Body of pancreas (tissue), 4 donors: ENCODE data around the gene GALNT12. TPM values are rescaled to one million over a fixed set of nuclear protein-coding genes. Genes with fewer than 3 reads are reported as not detected.

ENCODE experiments used
- ATAC-seq: fragments of 150-250 bp; one replicate; pipeline ENCODE4 v1.9.1; 2016
- DNase-seq, 4 donors: peaks; one replicate each; pipeline ENCODE4 v3.0.0-alpha.2; 2019
- H3K27ac ChIP-seq, 4 donors: fragments of 200-600 bp; sonication (generic); 1 replicate in 3 of 4; 2 replicates in 1 of 4; pipeline versions ENCODE4 v1.5.1 to v1.6.1; 2016 to 2019; ENCODE audit warnings: mild to moderate bottlenecking in 1 of 4, mixed read lengths in 1 of 4, moderate library complexity in 1 of 4
- H3K27me3 ChIP-seq, 2 donors: fragments of 200-600 bp; sonication (generic); one replicate each; pipeline ENCODE4 v1.6.0; 2016; ENCODE audit warnings: mild to moderate bottlenecking in 1 of 2
- H3K36me3 ChIP-seq, 2 donors: fragments of 200-600 bp; sonication (generic); replicated peaks in 1 of 2; 2 replicates each; pipeline ENCODE4 v1.5.1; 2016; ENCODE audit warnings: low read depth in 2 of 2; ENCODE audit not compliant: insufficient read depth in 1 of 2
- H3K4me1 ChIP-seq: fragments of 200-600 bp; sonication (generic); one replicate; pipeline ENCODE4 v1.6.0; 2016
- H3K4me3 ChIP-seq, 2 donors: fragments of 200-600 bp; sonication (generic); 1 replicate in 1 of 2; 2 replicates in 1 of 2; pipeline ENCODE4 v1.5.1; 2016 to 2019
- H3K9me3 ChIP-seq, 3 donors: fragments of 200-600 bp; sonication (generic); 1 replicate in 2 of 3; 2 replicates in 1 of 3; pipeline ENCODE4 v1.5.1; 2016
- POLR2A ChIP-seq, 3 donors: fragments of 450-650 bp; IDR thresholded peaks; one replicate each; pipeline ENCODE4 v1.6.1; 2016; ENCODE audit warnings: antibody characterized with exemption in 3 of 3, mild to moderate bottlenecking in 2 of 3
- WGBS, 2 donors: methylation state at CpG; one replicate each; pipeline ENCODE4 v1.1.5; 2017; 5-methylcytosine and 5-hydroxymethylcytosine counted together
- intact Hi-C: fragments of 100-400 bp; cut with DNase I; formaldehyde crosslinking; loops from one replicate; pipeline ENCODE4 v1.15.1; 2023
- total RNA-seq, 2 donors: library from RNA; depleted of rRNA; stranded (reverse); fragments of >200 nt; gene quantifications; one replicate each; pipeline ENCODE4 v1.1.0, GENCODE V29; 2016
- TF ChIP-seq, protein P1 (sequence below), 7 experiments: fragments of 450-650 bp in 4 of 7; fragments of 200-600 bp in 3 of 7; sonication (generic) in 3 of 7; IDR thresholded peaks; one replicate each; pipeline ENCODE4 v1.5.1; 2016 to 2019; ENCODE audit warnings: antibody characterized with exemption in 7 of 7

Gene GALNT12
- total RNA-seq, 2 donors from 2014 or later: 13.0 to 53.1 TPM

DNA sequence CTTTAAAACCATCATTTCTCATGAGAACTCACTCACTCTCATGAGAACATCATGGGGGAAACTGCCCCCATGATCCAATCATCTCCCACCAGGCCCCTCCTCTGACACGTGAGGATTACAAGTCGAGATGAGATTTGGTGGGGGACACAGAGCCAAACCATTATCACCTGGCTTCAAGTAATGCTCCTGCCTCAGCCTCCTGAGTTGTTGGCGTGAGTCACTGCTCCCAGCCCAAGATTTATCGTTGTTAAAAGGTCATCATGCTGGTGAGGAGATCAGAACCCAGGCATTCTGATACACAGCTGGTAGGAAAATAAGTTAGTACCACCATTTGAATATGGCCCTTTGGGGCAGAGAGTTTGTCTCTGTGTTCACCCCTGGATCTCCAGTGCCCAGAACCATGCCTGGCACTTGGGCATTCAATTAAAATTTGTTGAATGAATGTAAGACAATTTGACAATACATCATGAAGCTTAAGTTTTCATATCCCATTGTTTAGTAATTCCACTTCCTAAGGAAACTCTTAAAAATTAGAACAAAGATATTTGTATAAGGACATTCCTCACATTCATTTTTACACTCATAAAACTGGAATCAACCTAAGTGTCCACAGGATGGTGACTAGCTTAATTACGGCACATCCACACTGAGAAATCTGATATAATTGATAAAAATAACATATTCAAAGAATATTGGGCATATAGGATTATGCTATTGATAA is 78.3 kb downstream of the GALNT12 start:
- DNase-seq (peak in 1 of 4 donors; percentile 2), ATAC-seq (no peak)
- H3K27ac ChIP-seq: peak overlapping the region in 1 of 4 donors; percentile 15
- intact Hi-C loops: no loop called here
- H3K9me3 ChIP-seq: no peaks in the 10 kb centered on the region
- no peaks in the 10 kb centered on the region for H3K36me3 ChIP-seq
- no peak overlapping the region for H3K4me3 ChIP-seq
- no peak for TF ChIP-seq POLR2A (IDR thresholded peaks at IDR 0.05)
- TF ChIP-seq, protein P1, sequence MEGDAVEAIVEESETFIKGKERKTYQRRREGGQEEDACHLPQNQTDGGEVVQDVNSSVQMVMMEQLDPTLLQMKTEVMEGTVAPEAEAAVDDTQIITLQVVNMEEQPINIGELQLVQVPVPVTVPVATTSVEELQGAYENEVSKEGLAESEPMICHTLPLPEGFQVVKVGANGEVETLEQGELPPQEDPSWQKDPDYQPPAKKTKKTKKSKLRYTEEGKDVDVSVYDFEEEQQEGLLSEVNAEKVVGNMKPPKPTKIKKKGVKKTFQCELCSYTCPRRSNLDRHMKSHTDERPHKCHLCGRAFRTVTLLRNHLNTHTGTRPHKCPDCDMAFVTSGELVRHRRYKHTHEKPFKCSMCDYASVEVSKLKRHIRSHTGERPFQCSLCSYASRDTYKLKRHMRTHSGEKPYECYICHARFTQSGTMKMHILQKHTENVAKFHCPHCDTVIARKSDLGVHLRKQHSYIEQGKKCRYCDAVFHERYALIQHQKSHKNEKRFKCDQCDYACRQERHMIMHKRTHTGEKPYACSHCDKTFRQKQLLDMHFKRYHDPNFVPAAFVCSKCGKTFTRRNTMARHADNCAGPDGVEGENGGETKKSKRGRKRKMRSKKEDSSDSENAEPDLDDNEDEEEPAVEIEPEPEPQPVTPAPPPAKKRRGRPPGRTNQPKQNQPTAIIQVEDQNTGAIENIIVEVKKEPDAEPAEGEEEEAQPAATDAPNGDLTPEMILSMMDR (IDR thresholded peaks at IDR 0.05): no peak
- H3K27me3 ChIP-seq: no peaks in the 10 kb centered on the region
- 61 to 77% methylated on average over 3 to 5 of the region's 5 CpGs for WGBS, 2 donors
- H3K4me1 ChIP-seq: peaks cover 10% of the 10 kb centered on the region

GRCh38 chr9:98886691-98887229 is 79.3 kb downstream of the GALNT12 start:
- no peak overlapping the region for H3K4me3 ChIP-seq
- DNase-seq (peak in 1 of 4 donors; percentile 8), ATAC-seq (peak; percentile 56)
- intact Hi-C loops: no loop called here
- peak overlapping the region in 3 of 4 donors; percentile 3 to 31 (median 10) for H3K27ac ChIP-seq
- no peaks in the 10 kb centered on the region for H3K9me3 ChIP-seq
- no peak for TF ChIP-seq POLR2A (IDR thresholded peaks at IDR 0.05)
- TF ChIP-seq, protein P1 (IDR thresholded peaks at IDR 0.05): no peak
- WGBS, 2 donors: 43% methylated on average over 6 of the region's 6 CpGs
- H3K36me3 ChIP-seq: no peaks in the 10 kb centered on the region
- peaks cover 7% of the 10 kb centered on the region for H3K4me1 ChIP-seq
- no peaks in the 10 kb centered on the region for H3K27me3 ChIP-seq

GRCh38 chr9:98887918-98888510 is 80.5 kb downstream of the GALNT12 start:
- Histone ChIP-seq H3K4me1 (peaks cover 7% of the 10 kb centered on the region), H3K27ac (no peak overlapping the region), H3K4me3 (no peak overlapping the region), H3K9me3 (no peaks in the 10 kb centered on the region), H3K36me3 (no peaks in the 10 kb centered on the region), H3K27me3 (no peaks in the 10 kb centered on the region)
- 64 to 70% methylated on average over 6 of the region's 6 CpGs for WGBS, 2 donors
- intact Hi-C loops: no loop called here
- ATAC-seq (no peak), DNase-seq (peak in 1 of 4 donors; percentile 9)
- TF ChIP-seq, protein P1 (IDR thresholded peaks at IDR 0.05): no peak
- no peak for TF ChIP-seq POLR2A (IDR thresholded peaks at IDR 0.05)

DNA sequence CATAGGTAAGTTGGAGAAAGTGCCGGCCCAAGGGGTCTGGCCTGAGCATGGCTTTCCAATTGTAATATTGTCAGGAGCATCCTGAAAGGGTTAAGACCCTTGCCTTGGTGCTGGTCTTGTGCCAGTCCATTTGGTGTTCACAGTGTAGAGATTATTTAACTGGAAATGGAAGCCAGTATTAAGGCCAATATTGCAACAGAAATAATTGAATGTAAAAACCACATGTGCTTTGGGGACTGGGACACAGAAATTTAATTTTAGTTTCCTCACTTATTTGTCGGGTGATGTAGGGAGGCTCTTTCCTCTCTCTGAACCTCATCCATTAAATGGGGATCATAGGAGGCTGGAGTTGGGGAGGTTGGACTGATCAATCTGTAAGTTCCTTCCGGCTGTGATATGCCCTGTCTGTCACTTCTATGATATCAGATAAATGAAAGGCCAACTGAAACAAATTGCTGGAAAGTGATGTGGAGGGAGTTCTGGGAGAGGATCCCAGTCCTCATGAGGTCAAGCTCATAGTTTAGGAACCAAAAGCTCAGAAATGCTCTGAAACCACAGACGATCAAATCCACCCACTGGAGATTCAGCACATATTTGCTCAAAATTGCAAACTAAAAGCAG is 81.4 kb downstream of the GALNT12 start:
- TF ChIP-seq POLR2A (IDR thresholded peaks at IDR 0.05): no peak
- TF ChIP-seq, protein P1 (IDR thresholded peaks at IDR 0.05): no peak
- Histone ChIP-seq H3K27ac (no peak overlapping the region), H3K9me3 (no peaks in the 10 kb centered on the region), H3K4me3 (no peak overlapping the region), H3K36me3 (no peaks in the 10 kb centered on the region), H3K4me1 (peaks cover 7% of the 10 kb centered on the region), H3K27me3 (no peaks in the 10 kb centered on the region)
- DNase-seq: peak in 1 of 4 donors; percentile 7
- ATAC-seq: peak; percentile 37
- 82 to 86% methylated on average over 4 of the region's 4 CpGs for WGBS, 2 donors
- intact Hi-C loops: no loop called here
